DLD1 (cell line): ENCODE measurements around the gene PLK5.
"Not testable (repeated sequence)": the region's sequence is repeated elsewhere in the genome, so short reads cannot be mapped to it uniquely, and the experiment has no call there.

ENCODE experiments used
- in situ Hi-C: cut with HindIII; loops from 2 replicates; pipeline ENCODE4 v1.10.0; 2017; ENCODE audit warnings: low sequenced_read_pairs

Gene PLK5

GRCh38 chr19:1523412-1524286 is at the start of gene PLK5:
Gene PLK5 (plus strand): TSS chr19:1524077. CDS start chr19:1526997, 2,920 bp downstream.
- in situ Hi-C loops = no loop called here

- in situ Hi-C loops = no loop called here
These were observed 49.0 kb upstream of the PLK5 start for GRCh38 chr19:1474765-1475351.

GRCh38 chr19:1475751-1476437 is 48.0 kb upstream of the PLK5 start:
- in situ Hi-C loops = no loop called here

GRCh38 chr19:1477056-1477455 is 46.8 kb upstream of the PLK5 start:
- in situ Hi-C loops = not testable (repeated sequence)

- in situ Hi-C loops = no loop called here
These were observed 44.8 kb upstream of the PLK5 start, which contains the start of gene C19orf25 for GRCh38 chr19:1478934-1479707. Gene C19orf25 (minus strand): TSS chr19:1479215. CDS start chr19:1478903, 312 bp downstream.

- in situ Hi-C loops = no loop called here
These were observed 42.5 kb upstream of the PLK5 start for GRCh38 chr19:1481224-1481892.

GRCh38 chr19:1481893-1482360 is 42.0 kb upstream of the PLK5 start:
- in situ Hi-C loops = no loop called here

- in situ Hi-C loops = no loop called here
These were observed 41.3 kb upstream of the PLK5 start for GRCh38 chr19:1482361-1483130.

GRCh38 chr19:1483131-1483978 is 40.5 kb upstream of the PLK5 start:
- in situ Hi-C loops = no loop called here

- in situ Hi-C loops = no loop called here
These were observed 39.9 kb upstream of the PLK5 start for GRCh38 chr19:1483979-1484428.

GRCh38 chr19:1486720-1487575 is 36.9 kb upstream of the PLK5 start:
- in situ Hi-C loops = no loop called here

GRCh38 chr19:1487576-1488281 is 36.1 kb upstream of the PLK5 start:
- in situ Hi-C loops = no loop called here

GRCh38 chr19:1488282-1488601 is 35.6 kb upstream of the PLK5 start:
- in situ Hi-C loops = no loop called here

GRCh38 chr19:1489463-1490310 is 34.2 kb upstream of the PLK5 start:
- in situ Hi-C loops = no loop called here

GRCh38 chr19:1490311-1491113 is 33.4 kb upstream of the PLK5 start, which contains the start of gene PCSK4:
Gene PCSK4 (minus strand): TSS chr19:1490350. CDS start chr19:1490346, 4 bp downstream.
- in situ Hi-C loops = no loop called here
